ENCODE results near the gene HMCN2. TPM values are rescaled to one million over a fixed set of nuclear protein-coding genes. Genes with fewer than 3 reads are reported as not detected.

Gene HMCN2
- total RNA-seq, 1 experiment from 2014 or later: 8.6 TPM

DNA sequence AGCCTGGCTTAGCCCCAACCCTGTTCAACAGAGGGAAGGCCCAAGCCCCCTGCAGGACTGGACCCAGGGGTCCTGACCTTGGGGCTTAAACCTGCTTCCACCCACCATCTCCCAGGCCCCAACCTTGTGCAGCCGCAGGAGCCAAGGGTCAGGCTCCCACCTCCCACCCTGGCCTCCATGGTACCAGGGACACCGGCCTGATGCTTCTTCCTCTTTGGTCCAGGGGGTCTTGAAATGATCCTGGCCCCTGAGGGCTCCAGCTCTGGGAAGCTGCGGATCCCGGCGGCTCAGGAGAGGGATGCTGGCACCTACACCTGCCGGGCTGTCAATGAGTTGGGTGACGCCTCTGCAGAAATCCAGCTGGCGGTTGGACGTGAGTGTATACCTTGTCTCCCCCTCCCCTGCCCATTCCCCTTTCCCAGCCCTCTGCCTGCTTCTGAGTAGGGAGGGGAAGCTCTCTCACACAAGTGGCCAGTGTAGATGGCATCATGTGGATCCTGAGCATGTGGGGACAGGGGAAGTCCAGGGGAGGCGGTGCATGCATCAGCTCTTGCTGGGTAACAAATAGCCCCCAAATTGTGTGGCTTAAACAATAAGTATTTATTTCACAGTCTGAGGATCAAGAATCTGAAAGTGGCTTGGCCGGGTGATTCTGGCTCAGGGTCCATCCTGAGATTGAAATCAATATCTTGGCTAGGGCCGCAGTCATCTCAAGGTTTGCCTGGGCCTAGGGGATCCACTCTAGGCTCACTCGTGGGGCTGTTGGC is 44.3 kb downstream of the HMCN2 start:
- H3K79me1 ChIP-seq (ENCODE audit: insufficient read depth, low read depth, low read length, poor library complexity, severe bottlenecking): no peaks in the 10 kb centered on the region
- H3K79me2 ChIP-seq (ENCODE audit: insufficient read depth, low read length): no peaks in the 10 kb centered on the region
- H2BK120ac ChIP-seq (ENCODE audit: low read depth, low read length, poor library complexity, severe bottlenecking): no peak overlapping the region
- H3K4me1 ChIP-seq (ENCODE audit: insufficient read depth, low read length): no peaks in the 10 kb centered on the region
- Mint-ChIP-seq H3K36me3 (ENCODE audit: insufficient read depth in 1 of 3, low read depth in 3 of 3) (peaks cover 8 to 45% (median 11%) of the 10 kb centered on the region in 3 experiments; a peak in 6 of 7 replicates), H3K27me3 (ENCODE audit: low read depth) (no peaks in the 10 kb centered on the region), H3K4me1 (peaks cover 0 to 4% of the 10 kb centered on the region in 2 experiments; a peak in 1 of 4 replicates), H3K4me3 (no peak overlapping the region), H3K9me3 (no peaks in the 10 kb centered on the region; a peak in 1 of 5 replicates), H3K27ac (no peak overlapping the region)
- WGBS (ENCODE audit: extremely low coverage, insufficient read length, low lambda C conversion rate): no CpG with 5 or more reads among the region's 13 CpGs
- no peak overlapping the region for H3K23ac ChIP-seq (ENCODE audit: insufficient read length, low read depth, low read length)
- H4K5ac ChIP-seq (ENCODE audit: insufficient read length, low read depth, low read length): no peak overlapping the region
- H3K9ac ChIP-seq (ENCODE audit: extremely low read depth, insufficient read length, low read length): no peak overlapping the region
- DNase-seq: no peak
- no peaks in the 10 kb centered on the region for H3K23me2 ChIP-seq (ENCODE audit: insufficient read length, low read depth, low read length, poor library complexity, severe bottlenecking)
- H2BK20ac ChIP-seq (ENCODE audit: low read depth, low read length, poor library complexity, severe bottlenecking): no peak overlapping the region
- H2BK12ac ChIP-seq (ENCODE audit: insufficient read length, low read depth, low read length): no peak overlapping the region
- no peak overlapping the region for H2AFZ ChIP-seq (ENCODE audit: low read length)
- no peak overlapping the region for H4K91ac ChIP-seq (ENCODE audit: insufficient read length, low read depth, low read length)
- no peak overlapping the region for H3T11ph ChIP-seq (ENCODE audit: low read length)
- H3K56ac ChIP-seq (ENCODE audit: insufficient read length, low read depth, low read length): no peak overlapping the region
- H2BK15ac ChIP-seq (ENCODE audit: low read depth, low read length): no peak overlapping the region
- H4K20me1 ChIP-seq (ENCODE audit: control insufficient read depth, insufficient read depth, insufficient read length): no peaks in the 10 kb centered on the region
- no peak overlapping the region for H3K14ac ChIP-seq (ENCODE audit: insufficient read depth, low read length)
- no peak overlapping the region for H3K18ac ChIP-seq (ENCODE audit: insufficient read length, low read depth, low read length)
- no peak overlapping the region for H3K4ac ChIP-seq (ENCODE audit: low read depth, low read length)
- no peak overlapping the region for H4K8ac ChIP-seq (replicated peaks; ENCODE audit: insufficient read length, low read depth, low read length)
- H2BK5ac ChIP-seq (ENCODE audit: insufficient read length, low read length): no peak overlapping the region
- no peak overlapping the region for H2AK5ac ChIP-seq (ENCODE audit: insufficient read length, low read length)
- TF ChIP-seq, protein P1, sequence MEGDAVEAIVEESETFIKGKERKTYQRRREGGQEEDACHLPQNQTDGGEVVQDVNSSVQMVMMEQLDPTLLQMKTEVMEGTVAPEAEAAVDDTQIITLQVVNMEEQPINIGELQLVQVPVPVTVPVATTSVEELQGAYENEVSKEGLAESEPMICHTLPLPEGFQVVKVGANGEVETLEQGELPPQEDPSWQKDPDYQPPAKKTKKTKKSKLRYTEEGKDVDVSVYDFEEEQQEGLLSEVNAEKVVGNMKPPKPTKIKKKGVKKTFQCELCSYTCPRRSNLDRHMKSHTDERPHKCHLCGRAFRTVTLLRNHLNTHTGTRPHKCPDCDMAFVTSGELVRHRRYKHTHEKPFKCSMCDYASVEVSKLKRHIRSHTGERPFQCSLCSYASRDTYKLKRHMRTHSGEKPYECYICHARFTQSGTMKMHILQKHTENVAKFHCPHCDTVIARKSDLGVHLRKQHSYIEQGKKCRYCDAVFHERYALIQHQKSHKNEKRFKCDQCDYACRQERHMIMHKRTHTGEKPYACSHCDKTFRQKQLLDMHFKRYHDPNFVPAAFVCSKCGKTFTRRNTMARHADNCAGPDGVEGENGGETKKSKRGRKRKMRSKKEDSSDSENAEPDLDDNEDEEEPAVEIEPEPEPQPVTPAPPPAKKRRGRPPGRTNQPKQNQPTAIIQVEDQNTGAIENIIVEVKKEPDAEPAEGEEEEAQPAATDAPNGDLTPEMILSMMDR (conservative IDR thresholded peaks at IDR 0.05): no peak
- no peak overlapping the region for H3K27ac ChIP-seq (ENCODE audit: insufficient read length, low read depth, low read length)
- H3K27me3 ChIP-seq (ENCODE audit: insufficient read depth, low read length): no peaks in the 10 kb centered on the region
- no peaks in the 10 kb centered on the region for H3K9me3 ChIP-seq (ENCODE audit: control insufficient read depth, low read depth, low read length)
- no peak overlapping the region for H3K4me2 ChIP-seq (ENCODE audit: insufficient read depth, insufficient read length, low read length)

All from H9 (cell line).